Effector memory CD4-positive, alpha-beta T cell (primary cell): Measurements from ENCODE around the gene TRIM54.

Experiments
- DNase-seq, 3 donors: peaks; one replicate each; pipeline ENCODE4 v3.0.0-alpha.2; 2020
- H3K27ac ChIP-seq: 2 replicates; pipeline ENCODE4 v1.7.0; 2013; ENCODE audit warnings: mild to moderate bottlenecking, low read length, moderate library complexity; ENCODE audit not compliant: insufficient read depth, poor library complexity, severe bottlenecking
- H3K27me3 ChIP-seq: replicated peaks from 2 replicates; pipeline ENCODE4 v1.7.0; 2013; ENCODE audit warnings: mild to moderate bottlenecking, low read length; ENCODE audit not compliant: insufficient read depth, control insufficient read depth, poor library complexity, severe bottlenecking
- H3K36me3 ChIP-seq: 2 replicates; pipeline ENCODE4 v1.7.0; 2013; ENCODE audit warnings: mild to moderate bottlenecking, low read length, moderate library complexity; ENCODE audit not compliant: control insufficient read depth, insufficient read depth
- H3K4me1 ChIP-seq: 2 replicates; pipeline ENCODE4 v1.7.0; 2013; ENCODE audit warnings: low read length, mild to moderate bottlenecking; ENCODE audit not compliant: control insufficient read depth, insufficient read depth, poor library complexity, severe bottlenecking
- H3K4me3 ChIP-seq: 2 replicates; pipeline ENCODE4 v1.7.0; 2013; ENCODE audit warnings: low read length, low read depth, mild to moderate bottlenecking; ENCODE audit not compliant: insufficient read depth, poor library complexity, severe bottlenecking
- H3K9me3 ChIP-seq: 2 replicates; pipeline ENCODE4 v1.7.0; 2013; ENCODE audit warnings: mild to moderate bottlenecking, low read length, moderate library complexity; ENCODE audit not compliant: control insufficient read depth
- total RNA-seq, 3 donors: gene quantifications; one replicate each; lab custom pipeline; 2026; lab: John Stamatoyannopoulos, UW

Gene TRIM54, protein sequence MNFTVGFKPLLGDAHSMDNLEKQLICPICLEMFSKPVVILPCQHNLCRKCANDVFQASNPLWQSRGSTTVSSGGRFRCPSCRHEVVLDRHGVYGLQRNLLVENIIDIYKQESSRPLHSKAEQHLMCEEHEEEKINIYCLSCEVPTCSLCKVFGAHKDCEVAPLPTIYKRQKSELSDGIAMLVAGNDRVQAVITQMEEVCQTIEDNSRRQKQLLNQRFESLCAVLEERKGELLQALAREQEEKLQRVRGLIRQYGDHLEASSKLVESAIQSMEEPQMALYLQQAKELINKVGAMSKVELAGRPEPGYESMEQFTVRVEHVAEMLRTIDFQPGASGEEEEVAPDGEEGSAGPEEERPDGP
- total RNA-seq, result 0 reads per million in 3 donors

DNA sequence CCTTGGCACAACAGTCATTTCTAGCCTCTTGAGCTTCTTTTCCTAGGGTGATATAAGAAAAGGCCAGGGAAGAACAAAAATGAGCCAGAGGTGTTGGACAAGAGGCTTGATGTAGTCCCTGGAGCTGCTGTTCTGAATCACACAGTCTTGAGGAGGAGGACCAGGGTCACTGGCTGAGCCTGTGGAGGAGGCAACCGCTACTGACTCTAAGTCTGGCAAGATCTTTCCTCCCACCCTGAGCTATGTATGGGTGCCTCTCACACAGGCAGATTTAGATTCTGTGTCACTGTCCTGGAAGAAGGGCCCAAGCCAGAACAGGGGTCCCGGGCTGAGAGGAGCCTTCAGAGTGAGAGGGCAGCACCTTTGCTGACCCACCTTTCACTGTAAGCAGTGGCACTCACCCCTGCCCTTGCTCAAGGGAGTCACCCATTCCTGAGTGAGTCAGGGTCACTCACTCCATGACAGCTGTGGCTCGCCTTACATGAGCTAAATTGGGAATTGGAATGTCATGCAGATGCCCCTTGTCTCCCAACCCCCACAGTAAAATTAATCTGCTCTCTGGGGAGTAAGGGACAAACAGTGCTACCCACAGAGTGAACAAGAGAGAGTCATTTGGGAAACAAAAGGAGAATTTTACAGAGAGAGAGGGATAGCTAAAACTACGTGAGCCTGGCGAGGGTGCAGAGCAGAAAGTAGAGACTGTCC lies at the start of gene TRIM54:
Gene TRIM54 (plus strand): TSS at position 575 of the 705 bp plus-strand sequence. CDS start 303 bp downstream, outside the sequence.
- Histone ChIP-seq H3K9me3 (no peaks in the 10 kb centered on the region), H3K36me3 (no peaks in the 10 kb centered on the region), H3K4me3 (no peak within 1 kb of the TSS), H3K4me1 (no peaks in the 10 kb centered on the region), H3K27ac (no peak within 1 kb of the TSS), H3K27me3 (no peaks in the 10 kb centered on the region)
- no peak for DNase-seq

DNA sequence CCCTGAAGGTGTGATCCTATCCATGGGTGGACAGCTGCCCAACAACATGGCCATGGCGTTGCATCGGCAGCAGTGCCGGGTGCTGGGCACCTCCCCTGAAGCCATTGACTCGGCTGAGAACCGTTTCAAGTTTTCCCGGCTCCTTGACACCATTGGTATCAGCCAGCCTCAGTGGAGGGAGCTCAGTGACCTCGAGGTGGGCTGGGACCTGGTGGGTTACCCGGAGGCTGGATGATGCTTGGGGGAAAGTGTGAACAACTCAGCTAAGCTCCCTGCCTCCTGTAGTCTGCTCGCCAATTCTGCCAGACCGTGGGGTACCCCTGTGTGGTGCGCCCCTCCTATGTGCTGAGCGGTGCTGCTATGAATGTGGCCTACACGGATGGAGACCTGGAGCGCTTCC lies 48.9 kb upstream of the TRIM54 start:
- no peak for DNase-seq
- H3K36me3 ChIP-seq, result peaks cover 67% of the 10 kb centered on the region
- H3K4me1 ChIP-seq, result no peaks in the 10 kb centered on the region
- no peaks in the 10 kb centered on the region for H3K9me3 ChIP-seq
- H3K4me3 ChIP-seq, result no peak overlapping the region
- H3K27me3 ChIP-seq, result no peaks in the 10 kb centered on the region
- H3K27ac ChIP-seq, result no peak overlapping the region

GRCh38 chr2:27236136-27236535 lies 46.1 kb upstream of the TRIM54 start:
- Histone ChIP-seq H3K27me3 (no peaks in the 10 kb centered on the region), H3K9me3 (no peaks in the 10 kb centered on the region), H3K4me1 (no peaks in the 10 kb centered on the region), H3K4me3 (no peak overlapping the region), H3K36me3 (peaks cover 91% of the 10 kb centered on the region), H3K27ac (no peak overlapping the region)
- no peak for DNase-seq

DNA sequence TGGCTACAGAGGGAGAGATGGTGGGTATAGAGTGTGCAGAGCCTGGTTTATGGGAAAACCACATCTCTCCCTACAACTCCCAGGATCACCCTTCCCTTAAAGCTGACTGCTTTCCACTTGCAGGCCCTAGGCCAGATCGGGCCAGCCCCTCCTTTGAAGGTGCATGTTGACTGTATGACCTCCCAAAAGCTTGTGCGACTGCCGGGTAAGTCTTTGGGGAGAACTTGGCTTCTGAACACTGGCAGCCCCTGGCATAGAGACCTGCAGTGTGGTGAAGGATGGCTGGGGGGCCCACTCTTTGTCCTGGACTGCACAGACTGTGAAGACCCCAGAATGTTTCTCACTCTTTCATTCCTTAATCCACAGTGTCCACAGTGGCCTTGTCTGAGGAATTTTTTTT lies 45.6 kb upstream of the TRIM54 start:
- no peak for DNase-seq
- Histone ChIP-seq H3K9me3 (no peaks in the 10 kb centered on the region), H3K4me1 (no peaks in the 10 kb centered on the region), H3K4me3 (no peak overlapping the region), H3K27ac (no peak overlapping the region), H3K36me3 (peaks cover 91% of the 10 kb centered on the region), H3K27me3 (no peaks in the 10 kb centered on the region)

- DNase-seq, result no peak
- H3K27me3 ChIP-seq, result no peaks in the 10 kb centered on the region
- H3K4me3 ChIP-seq, result no peak overlapping the region
- no peaks in the 10 kb centered on the region for H3K4me1 ChIP-seq
- peaks cover 88% of the 10 kb centered on the region for H3K36me3 ChIP-seq
- no peak overlapping the region for H3K27ac ChIP-seq
- no peaks in the 10 kb centered on the region for H3K9me3 ChIP-seq
Observed at GRCh38 chr2:27237341-27237945, 44.8 kb upstream of the TRIM54 start.

GRCh38 chr2:27238976-27239375 lies 43.3 kb upstream of the TRIM54 start:
- no peak overlapping the region for H3K4me3 ChIP-seq
- DNase-seq, result no peak
- no peaks in the 10 kb centered on the region for H3K9me3 ChIP-seq
- no peaks in the 10 kb centered on the region for H3K4me1 ChIP-seq
- peaks cover 88% of the 10 kb centered on the region for H3K36me3 ChIP-seq
- H3K27ac ChIP-seq, result no peak overlapping the region
- no peaks in the 10 kb centered on the region for H3K27me3 ChIP-seq

DNA sequence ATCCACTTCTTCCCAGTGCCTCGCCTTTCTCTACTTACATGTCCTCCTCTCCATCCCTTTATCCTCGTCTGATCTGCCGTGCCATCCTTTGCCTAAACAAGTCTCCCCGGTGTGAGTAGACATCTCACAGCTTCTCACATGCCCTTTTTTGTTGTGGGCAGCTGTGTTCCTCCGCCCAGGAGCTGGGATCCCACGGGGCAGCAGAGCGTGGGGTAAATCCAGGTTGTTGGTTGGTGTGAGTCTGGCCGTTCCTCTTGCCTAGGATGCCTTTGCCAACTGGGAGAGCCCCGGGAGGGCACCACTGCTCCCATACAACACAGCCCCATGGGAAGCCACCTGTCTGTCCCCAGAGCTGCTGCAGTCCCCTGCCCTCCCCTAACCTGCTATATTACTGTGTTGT lies 41.8 kb upstream of the TRIM54 start:
- Histone ChIP-seq H3K27ac (no peak overlapping the region), H3K36me3 (peaks cover 75% of the 10 kb centered on the region), H3K4me1 (no peaks in the 10 kb centered on the region), H3K9me3 (no peaks in the 10 kb centered on the region), H3K4me3 (no peak overlapping the region), H3K27me3 (no peaks in the 10 kb centered on the region)
- no peak for DNase-seq

GRCh38 chr2:27241761-27242613 lies 40.2 kb upstream of the TRIM54 start:
- no peak overlapping the region for H3K4me3 ChIP-seq
- H3K27me3 ChIP-seq, result no peaks in the 10 kb centered on the region
- H3K4me1 ChIP-seq, result no peaks in the 10 kb centered on the region
- H3K27ac ChIP-seq, result no peak overlapping the region
- H3K36me3 ChIP-seq, result peaks cover 63% of the 10 kb centered on the region
- no peak for DNase-seq
- no peaks in the 10 kb centered on the region for H3K9me3 ChIP-seq

GRCh38 chr2:27242614-27242951 lies 39.6 kb upstream of the TRIM54 start:
- no peaks in the 10 kb centered on the region for H3K27me3 ChIP-seq
- no peaks in the 10 kb centered on the region for H3K4me1 ChIP-seq
- H3K9me3 ChIP-seq, result no peaks in the 10 kb centered on the region
- H3K36me3 ChIP-seq, result peaks cover 59% of the 10 kb centered on the region
- no peak overlapping the region for H3K4me3 ChIP-seq
- H3K27ac ChIP-seq, result no peak overlapping the region
- DNase-seq, result no peak
